ENCODE results near the gene ZKSCAN7.

- TF ChIP-seq EZH2 (IDR thresholded peaks at IDR 0.05; ENCODE audit: borderline replicate concordance) (no peak), CTCF (IDR thresholded peaks at IDR 0.05; ENCODE audit: poor library complexity) (no peak), EZH2phosphoT487 (IDR thresholded peaks at IDR 0.05; ENCODE audit: low read depth, severe bottlenecking, unreplicated experiment) (no peak)
These were observed 7.2 kb downstream of the ZKSCAN7 start for GRCh38 chr3:44562147-44562546.
